Uterus (tissue), 2 donors: Measurements from ENCODE around the gene ACTA2.

Experiments
- CTCF ChIP-seq, 4 experiments: fragments of 200-600 bp in 2 of 4; fragments of 450-650 bp in 2 of 4; sonication (generic) in 2 of 4; IDR thresholded peaks; one replicate each; pipeline ENCODE4 v1.5.1; 2016 to 2019; ENCODE audit warnings: antibody characterized with exemption in 4 of 4, mild to moderate bottlenecking in 2 of 4, moderate library complexity in 1 of 4
- POLR2A ChIP-seq, 2 donors: fragments of 450-650 bp; IDR thresholded peaks; one replicate each; pipeline ENCODE4 v1.6.1; 2016; ENCODE audit warnings: antibody characterized with exemption in 2 of 2, mild to moderate bottlenecking in 1 of 2, moderate library complexity in 1 of 2

- no peak for TF ChIP-seq CTCF (IDR thresholded peaks at IDR 0.05)
- TF ChIP-seq POLR2A (IDR thresholded peaks at IDR 0.05) = no peak
Measured at GRCh38 chr10:88941026-88941425, 11.5 kb downstream of the ACTA2 start.
